Peyer's patch (tissue), 4 donors: ENCODE results near the gene GLT8D2. TPM values are rescaled to one million over a fixed set of nuclear protein-coding genes. Genes with fewer than 3 reads are reported as not detected.

Experiments
- DNase-seq, 3 donors: peaks; one replicate each; pipeline ENCODE4 v3.0.0-alpha.2; 2017 to 2019
- H3K27ac ChIP-seq, 4 donors: fragments of 200-600 bp; sonication (generic); one replicate each; pipeline ENCODE4 v1.5.1; 2016 to 2019
- H3K27me3 ChIP-seq, 2 donors: fragments of 200-600 bp; sonication (generic); one replicate each; pipeline ENCODE4 v1.5.1; 2019
- H3K36me3 ChIP-seq, 3 donors: fragments of 200-600 bp; sonication (generic); one replicate each; pipeline ENCODE4 v1.5.1; 2016 to 2019
- H3K4me1 ChIP-seq, 4 donors: fragments of 200-600 bp; sonication (generic); one replicate each; pipeline ENCODE4 v1.5.1; 2016 to 2019
- H3K4me3 ChIP-seq, 4 donors: fragments of 200-600 bp; sonication (generic); 1 replicate in 3 of 4; 2 replicates in 1 of 4; pipeline ENCODE4 v1.5.1; 2016 to 2019; ENCODE audit warnings: mild to moderate bottlenecking in 1 of 4
- H3K9me3 ChIP-seq, 4 donors: fragments of 200-600 bp; sonication (generic); one replicate each; pipeline ENCODE4 v1.5.1; 2016 to 2019; ENCODE audit warnings: mild to moderate bottlenecking in 1 of 4
- POLR2A ChIP-seq, 2 donors: fragments of 450-650 bp; IDR thresholded peaks; one replicate each; pipeline ENCODE4 v1.5.1; 2017; ENCODE audit warnings: antibody characterized with exemption in 2 of 2, mild to moderate bottlenecking in 2 of 2, moderate library complexity in 2 of 2
- total RNA-seq, 4 donors: library from RNA; depleted of rRNA; stranded (reverse); fragments of >200 nt; gene quantifications; one replicate each; pipeline ENCODE4 v1.1.0, GENCODE V29; 2016
- TF ChIP-seq, protein P1 (sequence below), 6 experiments: fragments of 450-650 bp in 4 of 6; fragments of 200-600 bp in 2 of 6; sonication (generic) in 1 of 6; IDR thresholded peaks; one replicate each; pipeline ENCODE4 v1.5.1; 2017 to 2019; ENCODE audit warnings: antibody characterized with exemption in 6 of 6, mild to moderate bottlenecking in 3 of 6, moderate library complexity in 1 of 6

Gene GLT8D2
- total RNA-seq, 4 donors from 2014 or later = 3.1 to 24.8 (median 5.4) TPM

DNA sequence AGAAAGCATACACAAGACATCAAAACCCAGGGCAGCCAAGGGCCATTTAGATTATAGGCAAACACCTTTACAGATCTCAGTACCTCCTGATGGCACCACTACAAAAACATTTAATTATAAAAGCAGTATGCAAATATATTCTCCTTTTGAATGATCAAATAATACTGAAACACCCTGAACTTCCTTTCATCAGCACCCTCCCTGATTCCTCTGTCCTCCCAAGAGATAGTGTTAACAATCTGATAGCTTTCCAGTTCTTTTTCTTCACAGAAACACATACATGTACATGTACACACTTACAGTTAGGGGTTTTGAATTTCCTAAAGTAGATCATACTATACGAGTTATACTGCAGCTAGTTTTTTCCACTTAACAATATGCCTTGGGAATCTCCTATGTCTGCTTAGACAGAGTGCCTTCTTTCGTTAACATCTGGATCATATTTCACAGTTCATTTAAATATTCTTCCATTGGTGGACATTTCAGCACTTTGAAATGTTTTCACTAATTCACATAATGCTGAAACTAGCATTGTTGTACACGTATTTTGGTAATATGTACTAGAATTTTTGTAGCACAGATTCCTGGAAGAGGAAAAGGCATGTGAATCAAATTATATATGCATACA lies 49.1 kb downstream of the GLT8D2 start:
- H3K4me3 ChIP-seq = no peak overlapping the region
- DNase-seq = no peak
- H3K36me3 ChIP-seq = no peaks in the 10 kb centered on the region
- no peak for TF ChIP-seq POLR2A (IDR thresholded peaks at IDR 0.05)
- TF ChIP-seq, protein P1, sequence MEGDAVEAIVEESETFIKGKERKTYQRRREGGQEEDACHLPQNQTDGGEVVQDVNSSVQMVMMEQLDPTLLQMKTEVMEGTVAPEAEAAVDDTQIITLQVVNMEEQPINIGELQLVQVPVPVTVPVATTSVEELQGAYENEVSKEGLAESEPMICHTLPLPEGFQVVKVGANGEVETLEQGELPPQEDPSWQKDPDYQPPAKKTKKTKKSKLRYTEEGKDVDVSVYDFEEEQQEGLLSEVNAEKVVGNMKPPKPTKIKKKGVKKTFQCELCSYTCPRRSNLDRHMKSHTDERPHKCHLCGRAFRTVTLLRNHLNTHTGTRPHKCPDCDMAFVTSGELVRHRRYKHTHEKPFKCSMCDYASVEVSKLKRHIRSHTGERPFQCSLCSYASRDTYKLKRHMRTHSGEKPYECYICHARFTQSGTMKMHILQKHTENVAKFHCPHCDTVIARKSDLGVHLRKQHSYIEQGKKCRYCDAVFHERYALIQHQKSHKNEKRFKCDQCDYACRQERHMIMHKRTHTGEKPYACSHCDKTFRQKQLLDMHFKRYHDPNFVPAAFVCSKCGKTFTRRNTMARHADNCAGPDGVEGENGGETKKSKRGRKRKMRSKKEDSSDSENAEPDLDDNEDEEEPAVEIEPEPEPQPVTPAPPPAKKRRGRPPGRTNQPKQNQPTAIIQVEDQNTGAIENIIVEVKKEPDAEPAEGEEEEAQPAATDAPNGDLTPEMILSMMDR (IDR thresholded peaks at IDR 0.05) = no peak
- no peaks in the 10 kb centered on the region for H3K4me1 ChIP-seq
- no peak overlapping the region for H3K27ac ChIP-seq
- no peaks in the 10 kb centered on the region for H3K27me3 ChIP-seq
- no peaks in the 10 kb centered on the region for H3K9me3 ChIP-seq

DNA sequence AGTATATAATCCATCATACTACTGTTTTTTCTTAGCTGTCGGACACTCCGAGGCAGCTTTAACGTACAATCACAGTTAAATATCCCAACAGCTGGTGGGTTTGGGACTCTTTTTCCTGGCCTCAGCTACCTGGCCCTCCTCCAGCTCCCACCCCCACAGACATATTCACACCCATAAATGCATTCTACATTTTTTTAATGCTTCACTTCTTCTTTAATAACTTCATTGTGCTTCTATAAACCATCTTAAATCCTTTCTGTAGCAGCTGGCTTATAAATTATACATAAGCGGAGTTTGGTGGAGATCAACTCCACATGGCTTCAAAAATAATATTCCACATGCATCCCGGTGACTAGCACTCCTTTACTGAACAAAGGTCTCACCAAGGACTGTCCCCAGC lies 51.0 kb downstream of the GLT8D2 start:
- H3K27me3 ChIP-seq = no peaks in the 10 kb centered on the region
- no peaks in the 10 kb centered on the region for H3K4me1 ChIP-seq
- no peak overlapping the region for H3K4me3 ChIP-seq
- H3K9me3 ChIP-seq = no peaks in the 10 kb centered on the region
- H3K36me3 ChIP-seq = no peaks in the 10 kb centered on the region
- DNase-seq = no peak
- H3K27ac ChIP-seq = no peak overlapping the region
- TF ChIP-seq, protein P1 (IDR thresholded peaks at IDR 0.05) = no peak
- no peak for TF ChIP-seq POLR2A (IDR thresholded peaks at IDR 0.05)

DNA sequence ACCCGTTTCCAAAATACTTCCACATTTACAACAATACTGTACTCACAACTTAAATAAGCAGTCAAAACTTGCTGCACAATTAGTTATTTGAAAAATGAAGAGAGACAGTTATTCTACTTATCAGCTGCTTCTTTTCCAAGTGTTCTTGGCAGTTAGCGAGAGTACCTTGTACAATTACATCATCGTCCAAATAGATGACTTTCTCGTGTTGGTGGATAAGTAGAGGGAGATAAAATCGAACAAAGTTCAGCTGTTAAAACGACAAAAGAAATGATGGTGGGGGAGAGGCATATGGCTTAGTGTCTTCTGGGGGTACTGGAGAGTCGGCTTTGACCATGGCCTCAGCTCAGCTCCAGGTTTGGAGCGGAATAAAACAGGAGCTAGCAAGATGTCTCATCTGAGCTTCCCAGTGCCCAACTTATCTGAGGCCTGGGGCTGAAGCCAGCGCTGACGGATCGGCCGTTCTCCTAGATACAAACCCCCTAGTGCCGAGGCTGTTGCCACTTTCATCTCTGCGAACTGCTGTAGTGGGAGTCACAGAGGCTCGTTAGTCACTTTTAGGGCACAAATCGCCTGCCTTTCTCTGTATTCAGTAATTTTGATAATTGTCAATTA lies 52.6 kb downstream of the GLT8D2 start:
- no peak for TF ChIP-seq POLR2A (IDR thresholded peaks at IDR 0.05)
- TF ChIP-seq, protein P1 (IDR thresholded peaks at IDR 0.05) = no peak
- H3K9me3 ChIP-seq = no peaks in the 10 kb centered on the region
- H3K27ac ChIP-seq = no peak overlapping the region
- H3K4me1 ChIP-seq = no peaks in the 10 kb centered on the region
- H3K4me3 ChIP-seq = no peak overlapping the region
- DNase-seq = no peak
- H3K27me3 ChIP-seq = no peaks in the 10 kb centered on the region
- no peaks in the 10 kb centered on the region for H3K36me3 ChIP-seq

DNA sequence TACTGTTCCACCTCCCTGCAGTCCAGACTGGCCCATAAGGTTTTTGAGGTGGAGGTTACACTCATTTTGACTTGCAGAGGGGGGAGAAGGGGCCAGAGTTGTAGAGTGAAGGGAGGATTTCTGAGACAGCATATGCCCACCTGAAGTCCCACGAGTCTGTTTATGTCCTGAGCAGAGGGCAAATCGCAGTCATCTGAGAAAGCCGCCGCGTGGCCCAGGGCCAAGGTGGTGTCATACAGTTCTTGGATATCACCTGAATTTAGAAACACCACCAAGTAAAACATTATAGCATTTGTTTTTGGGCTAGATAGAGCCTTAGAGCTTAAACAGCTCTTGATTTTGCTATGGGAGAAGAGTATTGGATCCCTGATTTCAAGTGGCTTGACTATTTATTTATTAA lies 53.4 kb downstream of the GLT8D2 start:
- H3K4me3 ChIP-seq = no peak overlapping the region
- TF ChIP-seq POLR2A (IDR thresholded peaks at IDR 0.05) = no peak
- TF ChIP-seq, protein P1 (IDR thresholded peaks at IDR 0.05) = no peak
- no peak overlapping the region for H3K27ac ChIP-seq
- H3K36me3 ChIP-seq = no peaks in the 10 kb centered on the region
- H3K9me3 ChIP-seq = no peaks in the 10 kb centered on the region
- H3K4me1 ChIP-seq = no peaks in the 10 kb centered on the region
- no peak for DNase-seq
- H3K27me3 ChIP-seq = no peaks in the 10 kb centered on the region

DNA sequence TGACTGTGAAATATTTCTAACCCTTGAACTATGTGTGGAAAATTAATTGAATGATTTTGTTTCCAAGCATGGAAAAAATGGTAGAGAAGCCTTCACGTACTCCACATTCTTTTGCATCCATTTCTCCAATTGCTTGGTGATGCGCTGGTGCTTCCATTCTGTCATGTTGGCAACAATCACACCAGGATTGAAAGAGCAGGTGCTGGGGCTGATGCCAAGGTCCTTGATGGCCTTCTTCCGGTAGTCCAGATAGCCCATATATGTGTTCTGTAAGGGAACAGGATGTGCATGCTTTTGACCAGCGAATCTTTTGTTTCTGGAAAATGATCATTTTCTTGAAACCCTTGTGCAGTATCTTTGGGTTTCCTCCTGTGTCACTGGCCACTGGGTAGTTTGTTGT lies 55.8 kb downstream of the GLT8D2 start:
- no peak for TF ChIP-seq POLR2A (IDR thresholded peaks at IDR 0.05)
- TF ChIP-seq, protein P1 (IDR thresholded peaks at IDR 0.05) = no peak
- H3K27ac ChIP-seq = no peak overlapping the region

More for the DNA sequence above, 55.8 kb downstream of the GLT8D2 start:
- DNase-seq = no peak
- Histone ChIP-seq H3K4me3 (no peak overlapping the region), H3K9me3 (no peaks in the 10 kb centered on the region), H3K27me3 (no peaks in the 10 kb centered on the region), H3K36me3 (peaks cover 0 to 9% (median 0%) of the 10 kb centered on the region in 3 donors), H3K4me1 (no peaks in the 10 kb centered on the region)
